Measurements from ENCODE around the gene GRIK1.

GRIK1 gene

GRCh38 chr21:29637553-29637952 is 302.2 kb downstream of the GRIK1 start:
- no peak for DNase-seq (ENCODE audit: low spot score)
- TF ChIP-seq CTCF (IDR thresholded peaks at IDR 0.05; ENCODE audit: borderline replicate concordance, control extremely low read depth, extremely low read depth, insufficient read depth, missing control alignments): no peak
- in situ Hi-C loops (cut with MboI; ENCODE audit: low sequenced_read_pairs, unreplicated experiment): no loop called here

- DNase-seq (ENCODE audit: low spot score): no peak
- no peak for TF ChIP-seq CTCF (IDR thresholded peaks at IDR 0.05; ENCODE audit: borderline replicate concordance, control extremely low read depth, extremely low read depth, insufficient read depth, missing control alignments)
- in situ Hi-C loops (cut with MboI; ENCODE audit: low sequenced_read_pairs, unreplicated experiment): no loop called here
Observed at GRCh38 chr21:29637134-29637533, 302.7 kb downstream of the GRIK1 start.

DNA sequence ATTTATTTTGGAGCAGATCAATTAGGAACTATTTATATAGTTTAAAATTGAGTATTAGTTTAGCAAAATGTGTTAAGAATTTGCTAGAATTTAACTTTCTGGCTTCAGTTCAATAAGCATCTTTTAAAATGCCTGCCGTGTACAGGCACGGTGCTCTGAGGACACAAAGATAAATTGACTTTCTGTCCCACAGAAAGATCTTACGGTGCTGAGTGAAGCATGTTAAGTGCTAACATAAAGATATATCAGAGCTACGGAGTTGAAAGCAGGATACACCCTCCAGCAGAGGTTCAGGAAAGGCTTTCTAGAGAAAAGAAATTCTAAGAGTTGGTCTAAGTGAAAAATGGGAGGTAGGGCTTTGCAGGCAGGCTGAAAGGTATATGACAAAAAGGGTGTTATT is 305.4 kb downstream of the GRIK1 start:
- no peak for TF ChIP-seq CTCF (IDR thresholded peaks at IDR 0.05; ENCODE audit: borderline replicate concordance, control extremely low read depth, extremely low read depth, insufficient read depth, missing control alignments)
- in situ Hi-C loops (cut with MboI; ENCODE audit: low sequenced_read_pairs, unreplicated experiment): no loop called here
- DNase-seq (ENCODE audit: low spot score): no peak

DNA sequence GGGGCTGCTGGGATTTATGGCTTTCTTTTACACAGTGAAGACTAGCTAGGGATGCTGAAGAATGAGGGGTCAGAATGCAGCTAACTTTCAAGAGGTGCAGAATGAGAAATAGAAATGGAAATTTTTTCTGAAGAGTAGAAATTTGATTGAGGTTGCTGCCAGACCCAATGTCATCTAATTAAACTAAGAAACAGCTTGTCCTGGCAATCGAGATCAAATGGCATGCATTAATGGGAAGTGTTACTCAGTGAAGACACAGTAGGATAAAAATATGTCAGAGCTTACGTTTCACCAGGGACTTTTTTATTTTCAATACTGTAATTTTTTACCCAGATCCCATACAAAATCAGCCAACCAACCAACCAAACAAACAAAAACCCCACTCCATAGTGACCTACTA is 306.0 kb downstream of the GRIK1 start:
- in situ Hi-C loops (cut with MboI; ENCODE audit: low sequenced_read_pairs, unreplicated experiment): no loop called here
- no peak for TF ChIP-seq CTCF (IDR thresholded peaks at IDR 0.05; ENCODE audit: borderline replicate concordance, control extremely low read depth, extremely low read depth, insufficient read depth, missing control alignments)
- no peak for DNase-seq (ENCODE audit: low spot score)

GRCh38 chr21:29630441-29630840 is 309.4 kb downstream of the GRIK1 start:
- DNase-seq (ENCODE audit: low spot score): no peak
- in situ Hi-C loops (cut with MboI; ENCODE audit: low sequenced_read_pairs, unreplicated experiment): no loop called here
- TF ChIP-seq CTCF (IDR thresholded peaks at IDR 0.05; ENCODE audit: borderline replicate concordance, control extremely low read depth, extremely low read depth, insufficient read depth, missing control alignments): no peak

- TF ChIP-seq CTCF (IDR thresholded peaks at IDR 0.05; ENCODE audit: borderline replicate concordance, control extremely low read depth, extremely low read depth, insufficient read depth, missing control alignments): no peak
- in situ Hi-C loops (cut with MboI; ENCODE audit: low sequenced_read_pairs, unreplicated experiment): no loop called here
- DNase-seq (ENCODE audit: low spot score): no peak
Observed at GRCh38 chr21:29627905-29628304, 311.9 kb downstream of the GRIK1 start.

Measured in GM13976 (cell line).